Stimulated activated CD4-positive, alpha-beta T cell treated with anti-CD3 and anti-CD28 coated beads, Interleukin-2, amount 100 ng/mL, for 24 hours (primary cell): ENCODE results near the gene CYP2S1.
"Not testable (repeated sequence)": the region's sequence is repeated elsewhere in the genome, so short reads cannot be mapped to it uniquely, and the experiment has no call there.

Experiments used
- DNase-seq, 2 donors: peaks; one replicate each; pipeline ENCODE4 v3.0.0-alpha.2; 2020

CYP2S1 gene

DNA sequence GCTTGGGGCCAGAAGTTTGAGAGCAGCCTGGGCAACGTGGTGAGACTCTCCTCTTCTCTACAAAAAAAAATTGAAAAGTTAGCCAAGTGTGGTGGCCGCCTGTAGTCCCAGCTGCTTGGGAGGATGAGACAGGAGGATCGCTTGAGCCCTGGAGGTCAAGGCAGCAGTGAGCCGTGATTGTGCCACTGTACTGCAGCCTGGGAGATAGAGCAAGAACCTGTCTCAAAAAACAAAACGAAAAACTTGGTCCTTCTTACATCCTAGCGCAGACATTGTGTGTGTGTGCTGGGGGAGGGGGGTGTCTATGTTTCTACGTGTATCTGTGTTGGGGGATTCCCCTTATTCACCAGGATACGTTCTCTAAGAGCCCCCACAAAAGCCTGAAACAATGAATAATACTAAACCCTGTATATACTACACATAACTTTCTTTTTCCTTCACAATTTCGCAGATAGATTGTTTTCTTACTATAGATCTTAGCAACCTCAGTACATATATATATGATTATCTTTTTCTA lies 33.9 kb downstream of the CYP2S1 start:
- DNase-seq, result no peak

- no peak for DNase-seq
These were observed 35.5 kb downstream of the CYP2S1 start for GRCh38 chr19:41228486-41228885.

- not testable (repeated sequence) for DNase-seq
These were observed 36.3 kb downstream of the CYP2S1 start for GRCh38 chr19:41229338-41229737.

- DNase-seq, result no peak
These were observed 37.2 kb downstream of the CYP2S1 start for GRCh38 chr19:41230067-41230857.

- no peak for DNase-seq
These were observed 39.7 kb downstream of the CYP2S1 start for GRCh38 chr19:41232686-41233085.

- no peak for DNase-seq
These were observed 40.8 kb downstream of the CYP2S1 start for GRCh38 chr19:41233748-41234240.

DNA sequence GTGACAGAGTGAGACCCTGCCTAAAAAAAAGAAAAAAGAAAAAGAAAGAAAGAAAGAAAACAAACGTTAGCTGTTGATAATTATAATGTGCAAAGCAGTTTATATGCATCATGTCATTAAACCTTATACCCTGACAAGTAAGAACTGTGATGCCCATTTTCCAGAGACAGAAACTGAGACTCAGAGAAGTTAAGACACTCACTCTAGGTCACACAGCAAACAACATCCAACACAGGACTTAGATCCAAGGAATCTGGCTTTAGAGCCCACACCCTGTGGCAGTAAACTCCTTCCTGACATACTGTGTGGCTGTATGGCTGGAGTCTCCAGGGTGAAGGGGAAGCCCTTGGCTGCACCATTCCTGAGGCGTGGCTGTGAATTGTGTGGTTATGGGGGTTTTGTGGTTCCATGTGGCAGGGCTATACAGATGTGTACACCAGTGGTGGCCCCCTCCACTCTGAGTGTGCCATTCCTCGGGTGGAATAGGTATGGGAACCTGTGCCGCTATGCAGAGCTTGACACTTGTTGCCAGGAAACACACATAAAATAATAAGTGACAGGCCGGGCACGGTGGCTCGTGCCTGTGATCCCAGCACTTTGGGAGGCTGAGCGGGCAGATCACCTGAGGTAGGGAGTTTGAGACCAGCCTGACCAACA lies 41.6 kb downstream of the CYP2S1 start:
- DNase-seq, result no peak

- no peak for DNase-seq
These were observed 42.5 kb downstream of the CYP2S1 start for GRCh38 chr19:41235480-41235879.

DNA sequence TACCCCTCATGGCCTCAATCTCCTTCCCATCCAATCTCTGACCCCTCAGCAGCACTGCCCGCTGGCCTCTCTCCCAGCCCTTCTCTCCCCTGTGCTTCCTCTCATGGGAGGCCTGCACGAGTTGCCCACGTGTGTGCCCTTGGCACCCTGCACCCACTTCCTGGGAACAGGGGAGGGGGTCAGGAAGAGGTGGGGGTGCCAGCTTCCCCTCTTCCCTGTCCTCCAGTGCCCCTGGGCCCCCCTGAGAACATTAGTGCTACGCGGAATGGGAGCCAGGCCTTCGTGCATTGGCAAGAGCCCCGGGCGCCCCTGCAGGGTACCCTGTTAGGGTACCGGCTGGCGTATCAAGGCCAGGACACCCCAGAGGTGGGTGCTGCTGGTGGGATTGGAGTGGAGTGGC lies 45.2 kb downstream of the CYP2S1 start:
- no peak for DNase-seq

DNA sequence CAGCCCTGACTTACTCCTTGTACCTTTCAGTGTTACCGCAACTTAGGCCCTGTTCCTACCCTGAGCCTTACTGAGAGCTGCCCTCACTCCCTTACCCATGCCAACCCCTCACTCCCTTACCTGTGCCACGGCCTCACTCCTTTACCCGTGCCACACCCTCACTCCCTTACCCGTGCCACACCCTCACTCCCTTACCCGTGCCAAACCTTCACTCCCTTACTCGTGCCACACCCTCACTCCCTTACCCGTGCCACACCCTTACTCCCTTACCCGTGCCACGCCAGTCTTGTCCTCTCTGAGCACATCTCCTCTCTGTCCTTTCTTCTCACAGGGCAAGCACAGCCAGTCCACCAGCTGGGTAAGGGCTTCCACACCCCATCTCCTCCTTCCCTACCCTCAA lies 46.3 kb downstream of the CYP2S1 start:
- no peak for DNase-seq

GRCh38 chr19:41239961-41240574 lies 47.0 kb downstream of the CYP2S1 start:
- no peak for DNase-seq

DNA sequence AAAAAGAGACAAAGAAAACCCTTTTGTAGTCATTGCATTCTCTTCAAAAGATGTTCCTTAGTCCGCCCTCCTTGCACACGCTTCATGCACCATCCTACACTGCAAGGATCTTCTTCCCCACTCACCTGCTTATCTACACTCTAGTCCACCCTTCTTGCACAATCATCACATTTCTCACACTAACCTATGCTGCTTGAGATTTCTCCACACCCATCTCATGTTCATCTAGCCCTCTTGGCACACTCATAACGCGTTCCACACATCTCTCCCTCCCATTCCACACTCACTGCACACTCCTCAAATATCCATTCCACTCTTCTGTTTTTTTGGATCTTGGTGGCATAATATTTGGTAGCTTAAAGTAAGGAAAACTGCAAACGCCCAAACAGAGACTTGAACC lies 48.8 kb downstream of the CYP2S1 start:
- no peak for DNase-seq

DNA sequence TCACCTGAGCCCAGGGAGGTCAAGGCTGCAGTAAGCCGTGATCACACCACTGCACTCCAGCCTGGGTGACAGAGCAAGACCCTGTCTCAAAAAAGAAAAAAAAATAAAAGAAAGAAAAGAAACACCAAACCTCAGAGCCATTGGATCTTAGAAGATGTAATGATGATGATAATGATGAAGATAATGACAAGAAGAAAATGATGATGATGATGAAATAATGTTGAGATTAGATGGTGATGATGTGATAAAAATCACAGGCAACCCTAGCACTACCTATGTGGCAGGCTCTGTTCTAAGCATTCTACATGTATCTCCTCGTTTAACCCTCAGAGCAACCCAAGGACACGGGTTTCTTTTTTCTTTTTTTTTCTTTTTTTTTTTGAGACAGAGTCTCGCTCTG lies 51.1 kb downstream of the CYP2S1 start:
- no peak for DNase-seq

GRCh38 chr19:41245843-41246242 lies 52.8 kb downstream of the CYP2S1 start:
- DNase-seq, result no peak

DNA sequence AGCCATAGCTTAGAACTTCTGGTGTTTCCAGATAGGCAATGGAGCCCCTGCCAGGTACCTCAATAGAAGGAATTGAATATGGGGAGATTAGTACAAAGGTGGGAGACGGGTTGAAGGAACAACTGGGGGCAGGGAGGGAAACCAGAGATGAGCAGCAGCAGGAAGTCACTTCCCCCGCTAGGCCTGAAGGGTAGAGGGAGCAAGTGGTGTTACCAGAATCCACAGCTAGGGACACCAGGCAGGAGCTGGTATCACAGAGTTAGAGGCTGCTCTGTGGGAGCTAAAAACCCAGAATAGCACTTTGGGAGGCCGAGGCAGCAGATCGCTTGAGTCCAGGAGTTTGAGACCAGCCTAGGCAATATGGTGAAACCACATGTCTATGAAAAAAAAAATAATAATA lies 55.9 kb downstream of the CYP2S1 start:
- DNase-seq, result no peak

- DNase-seq, result no peak
These were observed 56.8 kb downstream of the CYP2S1 start for GRCh38 chr19:41249707-41250423.

- DNase-seq, result no peak
These were observed 60.6 kb downstream of the CYP2S1 start for GRCh38 chr19:41253660-41254059.

GRCh38 chr19:41255171-41255570 lies 62.2 kb downstream of the CYP2S1 start:
- DNase-seq, result no peak
